SK-N-SH treated with all-trans-retinoic acid at 6 μM for 48 hours (cell line): ENCODE data around the gene PPARGC1A.

ENCODE experiments used
- ARNTL ChIP-seq: fragments of 450-650 bp; formaldehyde crosslinking; IDR thresholded peaks from 2 replicates; pipeline ENCODE4 v1.5.0; 2020; ENCODE audit warnings: low read depth, mild to moderate bottlenecking, moderate library complexity, borderline replicate concordance
- CSDC2 ChIP-seq: fragments of 250-450 bp; sonication (Bioruptor Pico); IDR thresholded peaks from 2 replicates; pipeline ENCODE4 v1.5.0; 2020; ENCODE audit warnings: mild to moderate bottlenecking, moderate library complexity
- CSRNP3 ChIP-seq: fragments of 250-450 bp; sonication (Bioruptor Pico); IDR thresholded peaks from 2 replicates; pipeline ENCODE4 v1.5.1; 2021; ENCODE audit warnings: mild to moderate bottlenecking, moderate library complexity
- ESRRG ChIP-seq: fragments of 250-450 bp; sonication (Bioruptor Pico); IDR thresholded peaks from 2 replicates; pipeline ENCODE4 v1.6.1; 2021; ENCODE audit warnings: mild to moderate bottlenecking
- GLIS3 ChIP-seq: fragments of 250-450 bp; sonication (Bioruptor Pico); IDR thresholded peaks from 2 replicates; pipeline ENCODE4 v1.5.0; 2020; ENCODE audit warnings: mild to moderate bottlenecking, moderate library complexity
- PATZ1 ChIP-seq: fragments of 250-450 bp; sonication (Bioruptor Pico); IDR thresholded peaks from 2 replicates; pipeline ENCODE4 v1.8.0; 2020; ENCODE audit warnings: mild to moderate bottlenecking, moderate library complexity, borderline replicate concordance
- POU6F1 ChIP-seq: fragments of 250-450 bp; sonication (Bioruptor Pico); IDR thresholded peaks from 2 replicates; pipeline ENCODE4 v1.8.0; 2021; ENCODE audit warnings: low read depth, mild to moderate bottlenecking, moderate library complexity, borderline replicate concordance
- PPARA ChIP-seq: fragments of 250-450 bp; sonication (Bioruptor Pico); IDR thresholded peaks from 2 replicates; pipeline ENCODE4 v1.5.0; 2020; ENCODE audit warnings: mild to moderate bottlenecking, borderline replicate concordance
- RARB ChIP-seq: fragments of 250-450 bp; sonication (Bioruptor Pico); IDR thresholded peaks from 2 replicates; pipeline ENCODE4 v1.8.0; 2021; ENCODE audit warnings: mild to moderate bottlenecking, moderate library complexity
- TCF4 ChIP-seq: fragments of 250-450 bp; sonication (Bioruptor Pico); IDR thresholded peaks from 2 replicates; pipeline ENCODE4 v1.8.0; 2021; ENCODE audit warnings: mild to moderate bottlenecking, moderate library complexity, borderline replicate concordance
- ZC3H10 ChIP-seq: fragments of 250-450 bp; sonication (Bioruptor Pico); IDR thresholded peaks from 2 replicates; pipeline ENCODE4 v1.5.1; 2021; ENCODE audit warnings: mild to moderate bottlenecking, moderate library complexity
- ZFP3 ChIP-seq: fragments of 250-450 bp; sonication (Bioruptor Pico); IDR thresholded peaks from 2 replicates; pipeline ENCODE4 v1.5.0; 2020; ENCODE audit warnings: mild to moderate bottlenecking, moderate library complexity
- ZNF565 ChIP-seq: fragments of 450-650 bp; formaldehyde crosslinking; conservative IDR thresholded peaks from 2 replicates; pipeline ENCODE4 v1.5.0; 2020; ENCODE audit warnings: low read depth, mild to moderate bottlenecking, moderate library complexity
- ZNF70 ChIP-seq: fragments of 450-650 bp; formaldehyde crosslinking; IDR thresholded peaks from 2 replicates; pipeline ENCODE4 v1.5.0; 2020; ENCODE audit warnings: mild to moderate bottlenecking, moderate library complexity

GRCh38 chr4:23937173-23937572, 47.3 kb upstream of the PPARGC1A start:
- TF ChIP-seq RARB (CRISPR knock-in tag) (no peak), PATZ1 (CRISPR knock-in tag) (no peak), TCF4 (CRISPR knock-in tag) (no peak), ARNTL (no peak), POU6F1 (CRISPR knock-in tag) (no peak), ESRRG (no peak), ZNF70 (CRISPR knock-in tag) (no peak), CSDC2 (CRISPR knock-in tag) (no peak), ZFP3 (no peak), CSRNP3 (CRISPR knock-in tag) (no peak), GLIS3 (no peak), PPARA (CRISPR knock-in tag) (no peak), ZNF565 (CRISPR knock-in tag) (no peak), ZC3H10 (CRISPR knock-in tag) (no peak)
